Brain microvascular endothelial cell (primary cell): ENCODE data around the gene KCNK16.

Source experiments
- DNase-seq: peaks from one replicate; pipeline ENCODE4 v3.0.0-alpha.2; 2020
- H3K27ac ChIP-seq: fragments of 250-450 bp; sonication (Bioruptor Pico); 2 replicates; pipeline ENCODE4 v1.5.1; 2020; ENCODE audit warnings: mild to moderate bottlenecking, moderate library complexity
- H3K27me3 ChIP-seq: fragments of 250-450 bp; sonication (Bioruptor Pico); replicated peaks from 2 replicates; pipeline ENCODE4 v1.5.1; 2020; ENCODE audit warnings: mild to moderate bottlenecking
- H3K36me3 ChIP-seq: fragments of 250-450 bp; sonication (Bioruptor Pico); replicated peaks from 2 replicates; pipeline ENCODE4 v1.5.1; 2020; ENCODE audit warnings: mild to moderate bottlenecking
- H3K4me3 ChIP-seq: 2 replicates; pipeline ENCODE4 v1.5.1; 2011; ENCODE audit warnings: low read depth, mild to moderate bottlenecking, control low read depth, low read length, moderate library complexity
- CTCF ChIP-seq: IDR thresholded peaks from 2 replicates; pipeline ENCODE4 v1.5.1; 2011; ENCODE audit warnings: low read depth, mild to moderate bottlenecking, moderate library complexity, low read length, control low read depth, inconsistent platforms; ENCODE audit errors: missing control alignments
- in situ Hi-C: cut with HindIII; loops from 2 replicates; pipeline ENCODE4 v1.10.0; 2017; ENCODE audit warnings: low sequenced_read_pairs, low pct_ligation_motif_present

KCNK16 gene

GRCh38 chr6:39322306-39322850 lies at the start of gene KCNK16:
Gene KCNK16 (minus strand): TSS chr6:39322702. CDS start chr6:39322540, 162 bp downstream.
- DNase-seq, result no peak
- H3K27ac ChIP-seq, result no peak within 1 kb of the TSS
- in situ Hi-C loops, result no loop called here
- H3K36me3 ChIP-seq, result no peaks in the 10 kb centered on the region
- TF ChIP-seq CTCF, result no peak
- H3K27me3 ChIP-seq, result no peaks in the 10 kb centered on the region
- no peak within 1 kb of the TSS for H3K4me3 ChIP-seq

- H3K36me3 ChIP-seq, result no peaks in the 10 kb centered on the region
Measured at GRCh38 chr6:39370390-39370789, 47.9 kb upstream of the KCNK16 start.

GRCh38 chr6:39369987-39370386 lies 47.5 kb upstream of the KCNK16 start:
- peak; percentile 57 for TF ChIP-seq CTCF
- in situ Hi-C loops, result no loop called here
- DNase-seq, result no peak
- Histone ChIP-seq H3K4me3 (no peak overlapping the region), H3K27ac (no peak overlapping the region), H3K27me3 (no peaks in the 10 kb centered on the region), H3K36me3 (no peaks in the 10 kb centered on the region)

More at GRCh38 chr6:39370390-39370789, 47.9 kb upstream of the KCNK16 start:
- Histone ChIP-seq H3K27ac (no peak overlapping the region), H3K27me3 (no peaks in the 10 kb centered on the region), H3K4me3 (no peak overlapping the region)
- DNase-seq, result no peak
- TF ChIP-seq CTCF, result no peak
- in situ Hi-C loops, result no loop called here

GRCh38 chr6:39367700-39368099 lies 45.2 kb upstream of the KCNK16 start:
- Histone ChIP-seq H3K27ac (no peak overlapping the region), H3K27me3 (no peaks in the 10 kb centered on the region), H3K36me3 (no peaks in the 10 kb centered on the region), H3K4me3 (no peak overlapping the region)
- no peak for DNase-seq
- TF ChIP-seq CTCF, result no peak
- in situ Hi-C loops, result no loop called here

GRCh38 chr6:39366931-39367618 lies 44.6 kb upstream of the KCNK16 start:
- in situ Hi-C loops, result no loop called here
- Histone ChIP-seq H3K27me3 (no peaks in the 10 kb centered on the region), H3K27ac (no peak overlapping the region), H3K4me3 (no peak overlapping the region), H3K36me3 (no peaks in the 10 kb centered on the region)
- peak; percentile 17 for DNase-seq
- no peak for TF ChIP-seq CTCF
